K562 (cell line): ENCODE data around the gene GMPR. TPM values are rescaled to one million over a fixed set of nuclear protein-coding genes. Genes with fewer than 3 reads are reported as not detected.

Experiments used
- BRF1 ChIP-seq: IDR thresholded peaks from 3 replicates; pipeline ENCODE4 v1.6.1; 2011; ENCODE audit warnings: borderline replicate concordance, mild to moderate bottlenecking; ENCODE audit not compliant: insufficient read length; ENCODE audit errors: extremely low read depth
- FOS ChIP-seq: IDR thresholded peaks from 3 replicates; pipeline ENCODE4 v1.6.1; 2011; ENCODE audit not compliant: insufficient read length; ENCODE audit errors: extremely low read depth
- HCFC1 ChIP-seq: IDR thresholded peaks from 2 replicates; pipeline ENCODE4 v1.6.1; 2012; ENCODE audit warnings: low read depth, low read length, improper control_type of control experiment
- HDAC1 ChIP-seq, 2 experiments: fragments of 450-650 bp; IDR thresholded peaks; 2 replicates each; pipeline ENCODE4 v1.6.1; 2016 to 2017; ENCODE audit warnings: inconsistent platforms in 1 of 2, mild to moderate bottlenecking in 1 of 2, moderate library complexity in 1 of 2
- HDAC3 ChIP-seq: fragments of 450-650 bp; IDR thresholded peaks from 2 replicates; pipeline ENCODE4 v1.6.1; 2018; ENCODE audit warnings: borderline replicate concordance, mild to moderate bottlenecking, moderate library complexity; ENCODE audit not compliant: partially characterized antibody
- MAFG ChIP-seq: fragments of 450-650 bp; conservative IDR thresholded peaks from 2 replicates; pipeline ENCODE4 v1.6.1; 2016; ENCODE audit warnings: missing genetic modification characterization, missing compliant biosample characterization
- MYC ChIP-seq, 2 experiments: fragments of 250-450 bp in 1 of 2; sonication (Bioruptor Pico) in 1 of 2; IDR thresholded peaks; 2 replicates each; pipeline versions ENCODE4 v1.5.1 to v1.6.1; 2012 to 2021; ENCODE audit warnings: low read depth in 2 of 2, borderline replicate concordance in 1 of 2, improper control_type of control experiment in 1 of 2, low read length in 1 of 2, mild to moderate bottlenecking in 1 of 2, moderate library complexity in 1 of 2
- NKRF ChIP-seq: fragments of 450-650 bp; IDR thresholded peaks from 2 replicates; pipeline ENCODE4 v1.6.1; 2016; ENCODE audit warnings: borderline replicate concordance
- PCBP2 ChIP-seq: fragments of 200-400 bp; formaldehyde crosslinking; IDR thresholded peaks from 2 replicates; pipeline ENCODE4 v1.6.1; 2018; ENCODE audit warnings: low read length, low read depth, mild to moderate bottlenecking, moderate library complexity; ENCODE audit not compliant: poor library complexity, severe bottlenecking
- PHF20 ChIP-seq: fragments of 450-650 bp; IDR thresholded peaks from 2 replicates; pipeline ENCODE4 v1.6.1; 2018; ENCODE audit not compliant: partially characterized antibody
- PHF21A ChIP-seq: fragments of 450-650 bp; IDR thresholded peaks from 2 replicates; pipeline ENCODE4 v1.6.1; 2017; ENCODE audit warnings: low read depth, borderline replicate concordance
- ZNF354B ChIP-seq: fragments of 250-450 bp; sonication (Bioruptor Pico); IDR thresholded peaks from 2 replicates; pipeline ENCODE4 v1.4.0; 2020
- polyA plus RNA-seq, 8 experiments: library from polyadenylated mRNA; depleted of rRNA in 4 of 8; stranded (reverse) in 5 of 8; unstranded in 3 of 8; fragments of >200 nt; fragmentation: Nextera tagmentation in 2 of 8; fragmentation: Illumina TruSeq in 1 of 8; extraction: Ambion mirVana in 2 of 8; extraction: Trizol in 1 of 8; gene quantifications; 2 replicates each; pipeline versions ENCODE4 v1.2.1 to v1.2.3, GENCODE V29; 2011 to 2014; ENCODE audit warnings: inconsistent platforms in 1 of 8, missing spikeins in 1 of 8
- total RNA-seq, 7 experiments: library from RNA; depleted of rRNA in 6 of 7; stranded (reverse); fragments of >200 nt in 6 of 7; fragmentation: Illumina TruSeq in 2 of 7; extraction: Trizol in 2 of 7; gene quantifications; 2 replicates each; pipeline versions ENCODE4 v1.2.1 to v1.2.3, GENCODE V29; 2011 to 2021; ENCODE audit warnings: low replicate concordance in 1 of 7
- TF ChIP-seq, protein P1 (sequence below): fragments of 450-650 bp; IDR thresholded peaks from 2 replicates; pipeline ENCODE4 v1.6.1; 2017; ENCODE audit warnings: antibody characterized with exemption, mild to moderate bottlenecking
- TF ChIP-seq, protein P2 (sequence below): sonication (generic); formaldehyde crosslinking; IDR thresholded peaks from 2 replicates; pipeline ENCODE4 v1.8.0; 2022; ENCODE audit warnings: mild to moderate bottlenecking, missing genetic modification reagents

The GMPR gene
- total and polyA plus RNA-seq, 9 of the 15 experiments (the other 6 are each of a cell fraction or from before 2014, with no cell fraction given) = 34.6 to 83.7 (median 49.8) TPM

DNA sequence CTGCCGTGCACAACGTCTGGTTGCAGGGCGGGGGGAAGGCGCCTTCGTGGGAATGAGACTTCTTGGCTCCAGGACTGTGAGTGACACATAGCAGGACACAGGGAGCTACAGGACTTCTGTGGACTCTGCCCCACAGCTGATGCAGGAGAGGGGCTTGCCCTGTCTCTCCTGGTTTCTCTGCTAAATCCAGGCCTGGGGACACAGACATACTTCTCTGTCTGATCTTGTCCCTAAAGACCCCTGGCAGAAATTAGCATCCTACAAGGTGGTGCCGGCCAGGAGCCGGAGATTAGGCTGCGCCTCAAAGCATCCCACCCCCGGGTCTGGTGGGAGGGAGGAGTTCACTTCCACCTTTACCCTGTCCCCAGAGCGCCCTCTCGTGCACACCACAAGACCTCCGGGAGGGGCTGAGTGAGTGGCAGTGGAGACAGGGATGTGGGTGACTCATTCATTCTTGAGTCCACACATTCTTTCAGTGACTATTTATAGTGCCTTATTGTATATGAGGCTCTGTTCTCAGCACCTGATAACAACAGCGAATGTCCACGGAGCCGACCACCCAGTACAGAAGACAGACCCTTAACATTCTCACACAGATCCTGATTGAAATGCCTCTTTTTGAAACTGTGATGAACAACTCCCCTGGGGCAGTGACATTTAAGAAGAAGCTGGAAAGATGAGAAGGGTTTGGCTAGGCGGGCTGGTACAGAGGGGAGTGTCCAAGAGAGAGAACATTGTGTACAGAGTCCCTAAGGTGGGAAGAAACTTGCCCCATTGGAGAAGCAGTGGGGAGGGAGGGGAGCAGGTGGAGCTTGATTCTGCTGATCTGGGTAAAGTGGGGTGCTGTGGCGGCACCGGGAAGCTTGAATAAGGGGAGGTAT is 39.0 kb downstream of the GMPR start (continued):
- peak; percentile 33 for TF ChIP-seq MAFG (tag)
- TF ChIP-seq, protein P1, sequence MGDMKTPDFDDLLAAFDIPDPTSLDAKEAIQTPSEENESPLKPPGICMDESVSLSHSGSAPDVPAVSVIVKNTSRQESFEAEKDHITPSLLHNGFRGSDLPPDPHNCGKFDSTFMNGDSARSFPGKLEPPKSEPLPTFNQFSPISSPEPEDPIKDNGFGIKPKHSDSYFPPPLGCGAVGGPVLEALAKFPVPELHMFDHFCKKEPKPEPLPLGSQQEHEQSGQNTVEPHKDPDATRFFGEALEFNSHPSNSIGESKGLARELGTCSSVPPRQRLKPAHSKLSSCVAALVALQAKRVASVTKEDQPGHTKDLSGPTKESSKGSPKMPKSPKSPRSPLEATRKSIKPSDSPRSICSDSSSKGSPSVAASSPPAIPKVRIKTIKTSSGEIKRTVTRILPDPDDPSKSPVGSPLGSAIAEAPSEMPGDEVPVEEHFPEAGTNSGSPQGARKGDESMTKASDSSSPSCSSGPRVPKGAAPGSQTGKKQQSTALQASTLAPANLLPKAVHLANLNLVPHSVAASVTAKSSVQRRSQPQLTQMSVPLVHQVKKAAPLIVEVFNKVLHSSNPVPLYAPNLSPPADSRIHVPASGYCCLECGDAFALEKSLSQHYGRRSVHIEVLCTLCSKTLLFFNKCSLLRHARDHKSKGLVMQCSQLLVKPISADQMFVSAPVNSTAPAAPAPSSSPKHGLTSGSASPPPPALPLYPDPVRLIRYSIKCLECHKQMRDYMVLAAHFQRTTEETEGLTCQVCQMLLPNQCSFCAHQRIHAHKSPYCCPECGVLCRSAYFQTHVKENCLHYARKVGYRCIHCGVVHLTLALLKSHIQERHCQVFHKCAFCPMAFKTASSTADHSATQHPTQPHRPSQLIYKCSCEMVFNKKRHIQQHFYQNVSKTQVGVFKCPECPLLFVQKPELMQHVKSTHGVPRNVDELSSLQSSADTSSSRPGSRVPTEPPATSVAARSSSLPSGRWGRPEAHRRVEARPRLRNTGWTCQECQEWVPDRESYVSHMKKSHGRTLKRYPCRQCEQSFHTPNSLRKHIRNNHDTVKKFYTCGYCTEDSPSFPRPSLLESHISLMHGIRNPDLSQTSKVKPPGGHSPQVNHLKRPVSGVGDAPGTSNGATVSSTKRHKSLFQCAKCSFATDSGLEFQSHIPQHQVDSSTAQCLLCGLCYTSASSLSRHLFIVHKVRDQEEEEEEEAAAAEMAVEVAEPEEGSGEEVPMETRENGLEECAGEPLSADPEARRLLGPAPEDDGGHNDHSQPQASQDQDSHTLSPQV = peak; percentile 78
- no peak for TF ChIP-seq BRF1
- TF ChIP-seq ZNF354B (CRISPR knock-in tag) = no peak
- TF ChIP-seq HDAC1 (IDR thresholded peaks at IDR 0.05) = peak in 1 of 2 experiments; percentile 53; a peak in 1 of 4 replicates
- no peak for TF ChIP-seq PHF21A
- TF ChIP-seq, protein P2, sequence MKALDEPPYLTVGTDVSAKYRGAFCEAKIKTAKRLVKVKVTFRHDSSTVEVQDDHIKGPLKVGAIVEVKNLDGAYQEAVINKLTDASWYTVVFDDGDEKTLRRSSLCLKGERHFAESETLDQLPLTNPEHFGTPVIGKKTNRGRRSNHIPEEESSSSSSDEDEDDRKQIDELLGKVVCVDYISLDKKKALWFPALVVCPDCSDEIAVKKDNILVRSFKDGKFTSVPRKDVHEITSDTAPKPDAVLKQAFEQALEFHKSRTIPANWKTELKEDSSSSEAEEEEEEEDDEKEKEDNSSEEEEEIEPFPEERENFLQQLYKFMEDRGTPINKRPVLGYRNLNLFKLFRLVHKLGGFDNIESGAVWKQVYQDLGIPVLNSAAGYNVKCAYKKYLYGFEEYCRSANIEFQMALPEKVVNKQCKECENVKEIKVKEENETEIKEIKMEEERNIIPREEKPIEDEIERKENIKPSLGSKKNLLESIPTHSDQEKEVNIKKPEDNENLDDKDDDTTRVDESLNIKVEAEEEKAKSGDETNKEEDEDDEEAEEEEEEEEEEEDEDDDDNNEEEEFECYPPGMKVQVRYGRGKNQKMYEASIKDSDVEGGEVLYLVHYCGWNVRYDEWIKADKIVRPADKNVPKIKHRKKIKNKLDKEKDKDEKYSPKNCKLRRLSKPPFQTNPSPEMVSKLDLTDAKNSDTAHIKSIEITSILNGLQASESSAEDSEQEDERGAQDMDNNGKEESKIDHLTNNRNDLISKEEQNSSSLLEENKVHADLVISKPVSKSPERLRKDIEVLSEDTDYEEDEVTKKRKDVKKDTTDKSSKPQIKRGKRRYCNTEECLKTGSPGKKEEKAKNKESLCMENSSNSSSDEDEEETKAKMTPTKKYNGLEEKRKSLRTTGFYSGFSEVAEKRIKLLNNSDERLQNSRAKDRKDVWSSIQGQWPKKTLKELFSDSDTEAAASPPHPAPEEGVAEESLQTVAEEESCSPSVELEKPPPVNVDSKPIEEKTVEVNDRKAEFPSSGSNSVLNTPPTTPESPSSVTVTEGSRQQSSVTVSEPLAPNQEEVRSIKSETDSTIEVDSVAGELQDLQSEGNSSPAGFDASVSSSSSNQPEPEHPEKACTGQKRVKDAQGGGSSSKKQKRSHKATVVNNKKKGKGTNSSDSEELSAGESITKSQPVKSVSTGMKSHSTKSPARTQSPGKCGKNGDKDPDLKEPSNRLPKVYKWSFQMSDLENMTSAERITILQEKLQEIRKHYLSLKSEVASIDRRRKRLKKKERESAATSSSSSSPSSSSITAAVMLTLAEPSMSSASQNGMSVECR = peak; percentile 26; the same call in 1 of the 2 replicates
- no peak for TF ChIP-seq HDAC3
- TF ChIP-seq MYC (IDR thresholded peaks at IDR 0.05; ENCODE audit: low read depth, low read length) = peak; percentile 54; the same call in 1 of the 2 replicates
- no peak for TF ChIP-seq MYC (CRISPR knock-in tag; IDR thresholded peaks at IDR 0.05; ENCODE audit: borderline replicate concordance, low read depth)
- peak; percentile 52; the same call in 1 of the 2 replicates for TF ChIP-seq HCFC1
- TF ChIP-seq PHF20 = no peak
- TF ChIP-seq FOS = peak; percentile 66
- TF ChIP-seq PCBP2 = no peak
- no peak for TF ChIP-seq NKRF
